ENCODE measurements around the gene SMYD2.

The SMYD2 gene

GRCh38 chr1:214310777-214311690 lies 30.1 kb downstream of the SMYD2 start:
- no peak overlapping the region for H3K27ac ChIP-seq (ENCODE audit: poor library complexity, severe bottlenecking)
- no peaks in the 10 kb centered on the region for H3K4me1 ChIP-seq (ENCODE audit: insufficient read depth, poor library complexity, severe bottlenecking)
- TF ChIP-seq CTCF (IDR thresholded peaks at IDR 0.05; ENCODE audit: poor library complexity, severe bottlenecking), result no peak
- DNase-seq (ENCODE audit: low spot score) (no peak), ATAC-seq (ENCODE audit: low read depth) (no peak)
- H3K4me3 ChIP-seq (ENCODE audit: severe bottlenecking), result no peak overlapping the region
- H3K36me3 ChIP-seq (ENCODE audit: low read depth), result no peaks in the 10 kb centered on the region
- H3K27me3 ChIP-seq (ENCODE audit: insufficient read depth, poor library complexity, severe bottlenecking), result no peaks in the 10 kb centered on the region
- H3K9me3 ChIP-seq (ENCODE audit: severe bottlenecking), result no peaks in the 10 kb centered on the region

DNA sequence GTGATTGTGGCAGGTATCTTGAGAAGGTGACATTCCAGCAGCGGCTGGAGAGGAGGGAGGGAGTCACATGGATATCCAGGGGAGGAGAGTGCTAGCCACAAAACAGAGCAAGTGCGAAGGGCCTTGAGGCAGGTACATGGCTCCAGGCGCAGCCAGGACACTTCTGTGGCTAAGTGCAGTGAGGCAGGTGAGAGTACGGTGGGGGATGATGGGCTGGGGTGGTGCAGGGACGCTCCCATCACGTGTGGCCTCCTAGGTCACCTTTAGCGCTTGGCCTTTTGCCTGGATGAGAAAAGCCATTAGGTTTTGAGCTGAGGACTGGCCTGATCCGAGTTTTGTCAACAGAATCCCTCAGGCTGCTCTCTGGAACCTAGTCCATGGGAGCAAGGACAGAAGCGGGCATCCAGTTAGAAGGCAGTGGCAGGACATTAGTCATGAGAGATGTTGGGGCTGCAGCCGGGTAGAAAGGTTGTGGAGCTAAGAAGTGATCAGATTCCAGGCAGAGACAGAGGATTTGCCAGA lies 31.6 kb downstream of the SMYD2 start:
- ATAC-seq (ENCODE audit: low read depth), result no peak
- DNase-seq (ENCODE audit: low spot score), result no peak
- no peaks in the 10 kb centered on the region for H3K27me3 ChIP-seq (ENCODE audit: insufficient read depth, poor library complexity, severe bottlenecking)
- no peaks in the 10 kb centered on the region for H3K36me3 ChIP-seq (ENCODE audit: low read depth)
- H3K4me3 ChIP-seq (ENCODE audit: severe bottlenecking), result no peak overlapping the region
- H3K9me3 ChIP-seq (ENCODE audit: severe bottlenecking), result no peaks in the 10 kb centered on the region
- H3K4me1 ChIP-seq (ENCODE audit: insufficient read depth, poor library complexity, severe bottlenecking), result no peaks in the 10 kb centered on the region
- H3K27ac ChIP-seq (ENCODE audit: poor library complexity, severe bottlenecking), result no peak overlapping the region
- no peak for TF ChIP-seq CTCF (IDR thresholded peaks at IDR 0.05; ENCODE audit: poor library complexity, severe bottlenecking)

DNA sequence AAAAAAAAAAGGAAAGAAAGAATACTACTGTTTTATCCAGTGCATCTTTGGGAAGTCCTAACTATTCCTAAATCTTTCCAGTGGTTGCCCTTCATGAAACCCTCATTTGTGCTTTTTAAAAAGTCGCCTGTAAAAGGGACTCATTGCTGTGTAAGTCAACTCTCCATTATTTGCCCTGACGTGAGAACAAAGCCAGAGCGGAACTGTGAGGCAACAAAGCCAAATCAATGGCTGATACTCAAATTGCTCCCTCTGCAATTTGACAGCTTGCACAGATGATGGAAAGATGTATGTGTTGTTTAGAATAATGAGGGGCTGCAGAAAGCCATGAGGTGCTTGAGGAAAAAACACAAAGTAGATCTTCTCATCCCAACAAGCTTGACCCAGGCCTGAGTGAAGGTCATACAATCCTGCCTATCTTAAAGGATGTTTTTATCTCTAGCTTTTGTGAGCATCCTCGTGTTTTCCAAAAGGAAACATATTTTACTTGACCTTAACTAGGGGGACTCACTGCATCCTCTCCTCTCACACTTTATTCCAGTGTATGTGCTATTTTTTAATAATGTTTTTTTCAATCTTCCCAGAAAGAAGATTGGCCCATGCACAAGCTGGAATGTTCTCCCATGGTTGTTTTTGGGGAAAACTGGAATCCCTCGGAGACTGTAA lies 33.4 kb downstream of the SMYD2 start:
- TF ChIP-seq CTCF (IDR thresholded peaks at IDR 0.05; ENCODE audit: poor library complexity, severe bottlenecking), result no peak
- no peaks in the 10 kb centered on the region for H3K4me1 ChIP-seq (ENCODE audit: insufficient read depth, poor library complexity, severe bottlenecking)
- H3K36me3 ChIP-seq (ENCODE audit: low read depth), result no peaks in the 10 kb centered on the region
- no peak overlapping the region for H3K4me3 ChIP-seq (ENCODE audit: severe bottlenecking)
- no peak for ATAC-seq (ENCODE audit: low read depth)
- no peaks in the 10 kb centered on the region for H3K9me3 ChIP-seq (ENCODE audit: severe bottlenecking)
- no peak for DNase-seq (ENCODE audit: low spot score)
- H3K27ac ChIP-seq (ENCODE audit: poor library complexity, severe bottlenecking), result no peak overlapping the region
- H3K27me3 ChIP-seq (ENCODE audit: insufficient read depth, poor library complexity, severe bottlenecking), result no peaks in the 10 kb centered on the region

DNA sequence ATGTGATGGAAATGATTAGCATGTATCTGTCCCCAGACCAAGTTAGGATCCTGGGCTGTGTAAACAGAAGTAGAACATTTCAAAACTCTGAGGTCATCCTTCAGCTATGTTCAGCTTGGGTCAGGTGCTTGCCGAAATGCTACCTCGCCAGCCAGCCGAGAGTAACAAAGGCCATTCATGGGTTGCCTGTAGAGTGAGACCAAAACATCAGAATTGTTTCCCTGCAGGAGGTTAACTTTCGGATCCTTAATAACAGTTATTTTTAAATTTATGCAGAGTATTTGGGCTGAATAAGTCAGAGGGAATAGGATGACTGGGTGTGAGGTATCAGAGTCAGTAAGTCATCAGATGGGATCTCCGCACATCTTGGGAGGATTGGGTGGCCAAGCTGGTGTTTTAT lies 35.6 kb downstream of the SMYD2 start:
- Histone ChIP-seq H3K27ac (ENCODE audit: poor library complexity, severe bottlenecking) (no peak overlapping the region), H3K4me1 (ENCODE audit: insufficient read depth, poor library complexity, severe bottlenecking) (no peaks in the 10 kb centered on the region), H3K27me3 (ENCODE audit: insufficient read depth, poor library complexity, severe bottlenecking) (no peaks in the 10 kb centered on the region), H3K36me3 (ENCODE audit: low read depth) (peaks cover 6% of the 10 kb centered on the region; the same call in 1 of the 2 replicates), H3K9me3 (ENCODE audit: severe bottlenecking) (no peaks in the 10 kb centered on the region), H3K4me3 (ENCODE audit: severe bottlenecking) (no peak overlapping the region)
- DNase-seq (ENCODE audit: low spot score) (no peak), ATAC-seq (ENCODE audit: low read depth) (no peak)
- TF ChIP-seq CTCF (IDR thresholded peaks at IDR 0.05; ENCODE audit: poor library complexity, severe bottlenecking), result no peak
